Erythroblast (primary cell): ENCODE measurements around the gene CXCL8.
A peak's percentile ranks its signal among the peaks of the same experiment; 100 is the strongest.

Experiments used
- DNase-seq, 2 experiments: peaks; one replicate each; lab custom pipeline; 2025; lab: John Stamatoyannopoulos, UW
- GATA1 ChIP-seq: IDR thresholded peaks from 2 replicates; pipeline ENCODE4 v1.6.1; 2011; ENCODE audit warnings: low read depth, mild to moderate bottlenecking, control low read depth, low read length, moderate library complexity
- POLR2A ChIP-seq: IDR thresholded peaks from 2 replicates; pipeline ENCODE4 v1.6.1; 2011; ENCODE audit warnings: mild to moderate bottlenecking, low read length

The CXCL8 gene

DNA sequence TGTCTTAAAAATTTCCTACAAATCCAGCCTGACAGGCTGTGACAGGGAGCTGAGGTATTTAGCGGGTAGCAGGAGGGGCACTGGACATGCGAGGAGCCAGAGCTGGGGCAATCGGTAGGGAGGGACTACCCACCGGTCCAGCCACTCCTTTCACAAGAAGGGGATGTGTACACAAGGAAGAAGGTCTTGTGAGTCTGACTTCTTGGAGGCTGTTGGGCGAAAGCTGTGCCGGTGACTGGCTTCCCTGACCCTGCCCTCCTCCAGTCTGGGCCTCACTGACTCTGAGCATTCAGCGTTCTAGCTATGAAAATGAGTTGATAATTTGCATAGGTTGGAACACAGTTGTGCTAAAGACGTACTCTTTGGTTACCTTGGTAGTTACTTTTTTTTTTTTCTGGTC, 12.7 kb upstream of the CXCL8 start:
- no peak for DNase-seq
- no peak for TF ChIP-seq GATA1
- TF ChIP-seq POLR2A = no peak

DNA sequence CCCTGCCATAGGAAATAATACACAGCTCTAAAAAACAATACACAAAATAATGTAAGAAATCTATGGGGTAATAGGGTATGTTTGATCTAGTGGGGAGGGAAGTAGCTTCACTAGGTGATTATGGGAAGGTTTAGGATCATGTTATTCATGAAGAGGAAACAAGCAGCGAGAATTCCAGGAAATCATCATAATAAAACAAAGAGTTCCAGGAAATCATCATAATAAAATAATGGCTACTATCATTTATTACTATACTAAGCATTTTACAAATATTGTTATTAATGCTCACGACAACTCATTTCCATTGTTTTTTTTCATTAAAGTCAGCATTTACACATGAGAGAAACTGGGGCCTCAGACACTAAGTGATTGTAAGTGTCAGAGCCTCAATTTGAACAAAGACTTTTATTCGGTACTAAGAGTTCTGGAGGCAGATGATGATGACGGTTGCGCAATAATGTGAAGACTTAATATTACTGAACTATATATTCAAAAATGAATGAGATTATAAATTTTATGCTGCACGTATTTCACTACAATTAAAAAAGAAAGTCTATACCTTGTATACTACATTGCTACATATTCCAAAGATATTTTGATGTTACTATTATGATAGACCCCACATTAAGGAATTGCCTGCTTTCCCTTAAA, 12.2 kb upstream of the CXCL8 start:
- no peak for DNase-seq
- TF ChIP-seq GATA1 (no peak), POLR2A (no peak)

DNA sequence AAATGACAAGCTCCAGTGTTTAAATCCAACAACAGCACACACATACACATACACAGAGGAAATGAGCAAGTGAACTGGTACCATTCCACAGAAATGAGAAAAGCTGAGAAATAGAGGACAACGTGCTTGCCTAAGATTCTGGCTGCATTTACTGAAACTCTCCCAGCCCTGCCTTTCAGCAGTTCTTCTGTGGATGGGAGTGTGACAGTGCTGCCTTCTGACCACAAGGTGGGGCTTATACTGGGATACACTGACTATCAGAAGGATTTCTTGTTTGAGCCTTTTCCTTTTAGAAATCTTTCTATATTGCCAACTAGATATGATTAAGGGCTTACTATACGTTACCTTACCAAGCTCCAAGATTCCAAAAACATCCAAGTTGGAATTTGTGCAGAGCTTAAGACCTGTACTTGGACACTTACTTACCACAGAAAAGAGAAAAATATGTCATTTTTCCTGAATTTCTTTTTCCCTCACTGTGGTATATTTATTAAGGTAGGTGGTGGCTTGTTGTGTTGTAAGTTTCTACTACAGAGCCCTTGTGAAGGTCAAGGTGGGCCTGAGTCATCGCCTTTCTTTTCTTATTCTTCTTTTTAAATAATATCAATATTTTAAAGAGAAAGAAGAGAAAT, 10.7 kb upstream of the CXCL8 start:
- no peak for TF ChIP-seq POLR2A
- no peak for TF ChIP-seq GATA1
- peak; percentile 40 to 73 for DNase-seq

DNA sequence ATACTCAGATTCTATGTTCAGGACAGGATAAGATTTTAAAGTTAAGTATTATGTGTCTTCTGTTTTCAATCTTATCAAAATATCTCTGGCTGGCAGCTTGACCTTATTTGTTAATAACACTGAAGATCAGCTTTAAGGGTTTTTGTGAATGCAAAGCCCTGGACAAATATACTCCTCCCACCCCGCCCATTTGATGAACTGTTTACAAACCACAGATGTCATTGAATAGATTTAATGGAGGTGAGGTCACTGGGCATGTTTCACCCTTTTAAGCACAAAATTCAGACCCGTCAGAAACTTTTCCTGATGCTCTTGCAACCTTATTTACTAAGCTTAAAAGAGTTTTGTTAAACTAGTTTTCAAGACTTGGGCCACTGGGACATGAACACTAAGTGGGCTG, 10.1 kb upstream of the CXCL8 start:
- DNase-seq = peak in 1 of 2 experiments; percentile 7
- TF ChIP-seq POLR2A = no peak
- no peak for TF ChIP-seq GATA1

DNA sequence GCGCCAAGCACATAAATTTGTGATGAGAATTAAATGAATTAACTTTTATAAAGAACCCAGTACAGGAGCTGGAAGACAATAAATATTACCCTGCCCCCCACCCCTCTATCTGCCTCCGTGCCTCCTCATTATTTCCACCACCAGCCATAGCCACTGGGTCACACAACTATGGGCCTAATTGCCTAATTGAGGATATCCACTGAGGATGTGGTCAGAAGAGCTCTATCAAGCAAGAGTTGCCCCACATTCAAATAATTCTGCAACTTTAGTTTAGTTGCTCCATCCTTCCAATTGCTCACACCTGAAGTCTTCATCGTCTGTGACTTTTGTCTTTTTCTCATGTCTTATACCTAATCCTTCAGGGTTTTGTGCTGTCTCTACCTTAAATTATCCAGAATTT, 9.5 kb upstream of the CXCL8 start:
- no peak for TF ChIP-seq GATA1
- no peak for TF ChIP-seq POLR2A
- no peak for DNase-seq

DNA sequence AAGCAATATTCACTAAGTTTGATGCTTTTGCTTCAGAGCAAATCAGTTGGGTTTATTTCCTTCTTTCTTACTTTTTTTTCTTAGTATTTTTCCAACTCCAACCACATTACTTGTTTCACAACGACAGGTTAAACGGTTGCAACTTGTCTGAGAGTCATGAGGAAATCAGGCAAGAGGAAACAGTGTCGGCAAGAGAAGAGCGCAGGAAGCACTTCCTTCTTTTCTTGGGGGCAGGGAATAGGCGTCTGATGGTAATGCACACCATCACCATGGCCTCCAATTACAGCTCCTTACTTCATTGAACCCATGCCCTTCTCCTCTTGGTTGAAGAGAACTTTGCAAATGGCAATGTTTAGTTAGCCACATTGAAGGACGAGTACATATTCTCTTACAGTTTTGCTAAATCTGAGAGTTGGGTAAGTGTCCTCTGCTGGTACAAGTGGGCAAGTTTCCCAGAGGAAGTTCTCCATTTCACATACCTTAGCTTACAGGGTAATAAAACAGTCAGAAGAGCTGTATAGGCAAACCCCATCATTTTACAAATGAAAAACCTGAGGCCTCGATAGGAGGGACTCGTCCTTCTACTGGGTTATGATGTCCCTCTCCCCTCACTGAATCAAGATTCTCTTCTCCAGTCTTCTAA, 8.3 kb upstream of the CXCL8 start:
- no peak for TF ChIP-seq GATA1
- no peak for TF ChIP-seq POLR2A
- no peak for DNase-seq

DNA sequence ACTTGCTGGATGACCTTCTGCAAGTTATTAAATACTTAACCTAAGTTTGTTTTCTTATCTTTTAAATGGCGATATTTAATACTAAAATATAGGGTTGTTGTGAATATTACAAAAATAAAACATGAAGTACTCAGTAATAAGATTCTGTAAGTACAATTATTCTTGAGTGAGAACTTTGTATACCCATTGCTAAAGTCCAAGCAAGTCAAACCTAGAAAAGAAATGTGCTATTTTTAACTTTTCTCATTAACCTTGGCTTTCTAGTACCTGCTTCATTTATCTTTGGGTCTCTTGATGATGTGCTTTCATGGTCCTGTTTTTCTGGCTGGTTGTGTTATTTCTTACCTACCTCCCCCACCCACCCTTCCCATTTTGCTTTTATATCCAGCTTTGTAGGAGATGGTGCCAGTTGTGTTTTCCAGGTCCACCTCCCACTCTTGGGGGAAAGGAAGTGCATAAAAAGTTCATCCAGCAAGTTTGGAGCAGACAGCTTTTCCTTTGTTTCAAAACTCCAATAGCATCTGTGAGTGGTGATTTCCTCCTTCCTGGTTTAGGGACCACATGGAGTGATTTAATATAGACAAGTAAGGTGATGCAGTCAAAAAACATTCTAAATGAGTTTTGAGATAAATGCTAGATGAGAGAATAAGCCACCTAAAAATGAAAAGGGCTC, 7.5 kb upstream of the CXCL8 start:
- DNase-seq = no peak
- no peak for TF ChIP-seq POLR2A
- no peak for TF ChIP-seq GATA1

DNA sequence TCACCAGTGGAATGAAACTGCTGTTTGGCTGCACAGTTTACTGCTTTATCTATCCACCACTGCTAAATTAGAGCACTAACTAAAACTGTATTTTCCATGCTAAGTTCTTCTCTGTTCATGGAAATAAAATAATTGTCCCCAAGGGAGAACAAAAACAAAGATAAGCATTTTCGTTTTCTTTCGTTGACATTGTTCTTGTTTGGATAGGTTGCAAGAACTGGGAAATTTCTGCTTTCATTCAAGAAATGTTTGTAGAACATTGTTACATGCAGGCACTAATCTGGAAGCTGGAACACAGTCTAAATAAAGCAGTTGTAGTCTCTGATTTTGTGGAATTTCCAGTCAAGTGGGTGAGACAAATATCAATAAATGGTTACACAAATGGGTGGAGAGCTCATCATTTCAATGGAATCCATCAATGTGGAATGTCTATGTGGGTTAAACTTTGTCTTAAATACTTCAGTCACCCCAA, 5.8 kb upstream of the CXCL8 start:
- no peak for DNase-seq
- TF ChIP-seq GATA1 (no peak), POLR2A (no peak)

DNA sequence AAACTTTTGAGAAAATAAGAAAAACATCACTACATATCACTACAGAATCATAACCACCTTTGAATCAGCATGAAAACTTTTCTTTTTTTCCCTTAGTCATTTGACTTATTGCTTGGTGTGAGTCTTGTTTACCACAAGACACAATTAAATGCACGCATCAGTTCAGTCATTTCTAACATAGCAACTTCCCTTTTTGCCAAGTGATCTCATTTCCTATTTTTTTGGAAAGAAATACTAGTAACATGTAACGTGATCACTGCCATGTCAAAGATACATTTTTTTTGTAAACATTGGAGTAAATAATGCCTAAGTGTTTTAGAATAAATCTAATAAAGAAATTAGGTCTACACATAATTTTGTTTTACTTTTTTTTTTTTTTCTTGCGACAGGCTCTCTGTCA, 5.1 kb upstream of the CXCL8 start:
- TF ChIP-seq POLR2A (no peak), GATA1 (no peak)
- peak in 1 of 2 experiments; percentile 22 for DNase-seq

DNA sequence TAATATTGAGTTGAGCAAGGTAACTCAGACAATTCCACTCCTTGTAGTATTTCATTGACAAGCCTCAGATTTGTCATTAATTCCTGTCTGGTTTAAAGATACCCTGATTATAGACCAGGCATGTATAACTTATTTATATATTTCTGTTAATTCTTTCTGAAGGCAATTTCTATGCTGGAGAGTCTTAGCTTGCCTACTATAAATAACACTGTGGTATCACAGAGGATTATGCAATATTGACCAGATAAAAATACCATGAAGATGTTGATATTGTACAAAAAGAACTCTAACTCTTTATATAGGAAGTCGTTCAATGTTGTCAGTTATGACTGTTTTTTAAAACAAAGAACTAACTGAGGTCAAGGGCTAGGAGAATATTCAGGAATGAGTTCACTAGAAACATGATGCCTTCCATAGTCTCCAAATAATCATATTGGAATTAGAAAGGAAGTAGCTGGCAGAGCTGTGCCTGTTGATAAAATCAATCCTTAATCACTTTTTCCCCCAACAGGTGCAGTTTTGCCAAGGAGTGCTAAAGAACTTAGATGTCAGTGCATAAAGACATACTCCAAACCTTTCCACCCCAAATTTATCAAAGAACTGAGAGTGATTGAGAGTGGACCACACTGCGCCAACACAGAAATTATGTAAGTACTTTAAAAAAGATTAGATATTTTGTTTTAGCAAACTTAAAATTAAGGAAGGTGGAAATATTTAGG, 821 bp downstream of the CXCL8 start:
- no peak for DNase-seq
- peak; percentile 47 for TF ChIP-seq POLR2A
- TF ChIP-seq GATA1 = no peak

DNA sequence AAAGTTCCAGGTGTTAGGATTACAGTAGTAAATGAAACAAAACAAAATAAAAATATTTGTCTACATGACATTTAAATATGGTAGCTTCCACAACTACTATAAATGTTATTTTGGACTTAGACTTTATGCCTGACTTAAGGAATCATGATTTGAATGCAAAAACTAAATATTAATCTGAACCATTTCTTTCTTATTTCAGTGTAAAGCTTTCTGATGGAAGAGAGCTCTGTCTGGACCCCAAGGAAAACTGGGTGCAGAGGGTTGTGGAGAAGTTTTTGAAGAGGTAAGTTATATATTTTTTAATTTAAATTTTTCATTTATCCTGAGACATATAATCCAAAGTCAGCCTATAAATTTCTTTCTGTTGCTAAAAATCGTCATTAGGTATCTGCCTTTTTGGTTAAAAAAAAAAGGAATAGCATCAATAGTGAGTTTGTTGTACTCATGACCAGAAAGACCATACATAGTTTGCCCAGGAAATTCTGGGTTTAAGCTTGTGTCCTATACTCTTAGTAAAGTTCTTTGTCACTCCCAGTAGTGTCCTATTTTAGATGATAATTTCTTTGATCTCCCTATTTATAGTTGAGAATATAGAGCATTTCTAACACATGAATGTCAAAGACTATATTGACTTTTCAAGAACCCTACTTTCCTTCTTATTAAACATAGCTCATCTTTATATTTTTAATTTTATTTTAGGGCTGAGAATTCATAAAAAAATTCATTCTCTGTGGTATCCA, 1.6 kb downstream of the CXCL8 start:
- DNase-seq = no peak
- TF ChIP-seq POLR2A (no peak), GATA1 (no peak)

DNA sequence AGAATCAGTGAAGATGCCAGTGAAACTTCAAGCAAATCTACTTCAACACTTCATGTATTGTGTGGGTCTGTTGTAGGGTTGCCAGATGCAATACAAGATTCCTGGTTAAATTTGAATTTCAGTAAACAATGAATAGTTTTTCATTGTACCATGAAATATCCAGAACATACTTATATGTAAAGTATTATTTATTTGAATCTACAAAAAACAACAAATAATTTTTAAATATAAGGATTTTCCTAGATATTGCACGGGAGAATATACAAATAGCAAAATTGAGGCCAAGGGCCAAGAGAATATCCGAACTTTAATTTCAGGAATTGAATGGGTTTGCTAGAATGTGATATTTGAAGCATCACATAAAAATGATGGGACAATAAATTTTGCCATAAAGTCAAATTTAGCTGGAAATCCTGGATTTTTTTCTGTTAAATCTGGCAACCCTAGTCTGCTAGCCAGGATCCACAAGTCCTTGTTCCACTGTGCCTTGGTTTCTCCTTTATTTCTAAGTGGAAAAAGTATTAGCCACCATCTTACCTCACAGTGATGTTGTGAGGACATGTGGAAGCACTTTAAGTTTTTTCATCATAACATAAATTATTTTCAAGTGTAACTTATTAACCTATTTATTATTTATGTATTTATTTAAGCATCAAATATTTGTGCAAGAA, 2.3 kb downstream of the CXCL8 start:
- TF ChIP-seq POLR2A (no peak), GATA1 (no peak)
- no peak for DNase-seq
